ENCODE results near the gene SLC44A5.
"Not testable (repeated sequence)": the region's sequence is repeated elsewhere in the genome, so short reads cannot be mapped to it uniquely, and the experiment has no call there.

SLC44A5 gene

GRCh38 chr1:75373542-75374159, 237.3 kb downstream of the SLC44A5 start:
- no peak for DNase-seq (ENCODE audit: low read depth, low spot score)

DNA sequence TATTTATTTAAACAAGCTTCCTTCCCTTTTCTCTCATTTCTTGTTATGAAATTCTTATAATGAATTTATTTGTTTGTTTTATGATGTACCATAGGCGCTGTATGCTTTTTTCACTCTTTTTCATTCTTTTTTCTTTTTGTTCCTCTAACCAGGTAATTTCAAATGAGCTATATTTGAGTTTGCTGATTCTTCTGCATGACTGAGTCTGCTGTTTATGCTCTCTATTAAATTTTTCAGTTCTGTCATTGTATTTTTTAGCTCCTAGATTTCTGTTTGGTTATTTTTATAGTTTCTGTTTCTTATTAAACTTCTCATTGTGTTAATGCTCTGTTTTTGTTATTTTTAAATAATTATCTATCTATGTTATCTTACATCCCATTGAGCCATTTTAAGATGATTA, 244.3 kb downstream of the SLC44A5 start:
- DNase-seq (ENCODE audit: low read depth, low spot score) = no peak

GRCh38 chr1:75361260-75361659, 249.7 kb downstream of the SLC44A5 start:
- no peak for DNase-seq (ENCODE audit: low read depth, low spot score)

DNA sequence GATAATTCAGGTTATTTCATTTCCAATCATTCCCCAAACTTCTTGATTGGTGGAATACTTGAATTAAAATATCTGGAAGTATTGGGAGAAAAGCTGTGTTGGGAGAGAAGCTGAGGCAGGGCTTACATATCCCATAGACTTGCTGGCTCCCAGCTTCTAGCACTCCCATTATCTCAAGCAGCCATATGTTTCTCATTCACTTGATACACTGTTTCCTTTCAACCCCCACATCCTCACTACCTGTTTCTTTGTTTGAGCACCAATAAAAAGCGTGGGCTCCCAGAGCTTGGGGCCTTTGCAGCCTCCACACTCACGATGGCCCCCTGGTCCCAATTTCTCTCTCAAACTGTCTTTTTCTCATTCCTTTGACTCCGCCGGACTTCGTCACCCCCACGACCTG, 256.6 kb downstream of the SLC44A5 start:
- DNase-seq (ENCODE audit: low read depth, low spot score) = not testable (repeated sequence)

DNA sequence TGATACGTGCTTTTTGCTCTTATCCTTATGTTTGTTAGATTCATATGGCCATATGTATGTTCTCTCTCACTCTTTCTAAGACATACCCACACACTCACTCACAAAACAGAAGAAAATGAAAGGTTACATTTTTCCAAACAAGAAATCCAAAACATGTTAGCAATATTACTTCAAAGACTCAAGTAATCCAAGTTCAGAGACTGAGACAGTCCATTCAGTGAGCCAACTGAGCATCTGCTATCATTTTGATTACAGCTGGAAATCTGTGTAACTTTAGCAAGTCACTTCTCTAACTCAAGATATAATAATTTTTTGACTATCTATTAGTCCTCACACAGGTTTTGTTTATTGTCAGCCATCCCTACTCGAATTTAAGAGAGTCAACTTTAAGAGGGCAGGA, 257.9 kb downstream of the SLC44A5 start:
- DNase-seq (ENCODE audit: low read depth, low spot score) = no peak

DNA sequence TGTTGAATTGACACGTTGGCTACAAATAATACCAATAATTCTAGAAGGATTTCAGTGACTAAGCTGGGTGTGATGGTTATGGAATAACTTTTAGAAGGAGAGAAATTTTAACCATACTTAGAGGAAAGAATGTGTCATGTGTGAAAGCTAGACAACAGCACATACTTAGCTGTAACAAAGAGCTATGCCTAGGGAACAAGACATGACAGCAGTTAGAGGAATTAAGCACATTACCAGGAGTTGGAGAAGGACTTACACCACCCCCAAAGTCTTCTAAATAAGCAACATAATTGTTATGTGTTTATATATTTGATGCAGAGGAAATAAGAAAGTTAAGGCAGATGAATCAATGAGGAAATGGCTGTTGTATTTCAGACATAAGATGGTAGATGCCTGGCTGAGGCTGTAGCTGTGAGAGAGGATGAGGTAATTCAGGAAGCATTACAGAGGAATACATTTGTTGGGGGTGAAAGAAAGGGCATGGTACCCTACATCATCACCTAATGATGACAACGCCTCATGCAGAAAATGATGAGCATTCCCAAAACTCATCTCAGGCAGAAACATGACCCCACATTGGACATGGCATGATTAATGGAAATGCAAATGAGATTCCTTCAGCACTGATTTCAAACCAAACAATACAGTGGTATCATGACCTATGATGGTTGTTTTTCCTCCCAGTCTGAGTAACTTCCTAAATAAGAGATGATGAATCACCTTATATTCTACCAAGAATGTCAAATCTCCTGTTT, 265.2 kb downstream of the SLC44A5 start:
- DNase-seq (ENCODE audit: low read depth, low spot score) = no peak

- DNase-seq (ENCODE audit: low read depth, low spot score) = no peak
Observed at GRCh38 chr1:75342786-75343185, 268.1 kb downstream of the SLC44A5 start.

- no peak for DNase-seq (ENCODE audit: low read depth, low spot score)
Observed at GRCh38 chr1:75341537-75341936, 269.4 kb downstream of the SLC44A5 start.

DNA sequence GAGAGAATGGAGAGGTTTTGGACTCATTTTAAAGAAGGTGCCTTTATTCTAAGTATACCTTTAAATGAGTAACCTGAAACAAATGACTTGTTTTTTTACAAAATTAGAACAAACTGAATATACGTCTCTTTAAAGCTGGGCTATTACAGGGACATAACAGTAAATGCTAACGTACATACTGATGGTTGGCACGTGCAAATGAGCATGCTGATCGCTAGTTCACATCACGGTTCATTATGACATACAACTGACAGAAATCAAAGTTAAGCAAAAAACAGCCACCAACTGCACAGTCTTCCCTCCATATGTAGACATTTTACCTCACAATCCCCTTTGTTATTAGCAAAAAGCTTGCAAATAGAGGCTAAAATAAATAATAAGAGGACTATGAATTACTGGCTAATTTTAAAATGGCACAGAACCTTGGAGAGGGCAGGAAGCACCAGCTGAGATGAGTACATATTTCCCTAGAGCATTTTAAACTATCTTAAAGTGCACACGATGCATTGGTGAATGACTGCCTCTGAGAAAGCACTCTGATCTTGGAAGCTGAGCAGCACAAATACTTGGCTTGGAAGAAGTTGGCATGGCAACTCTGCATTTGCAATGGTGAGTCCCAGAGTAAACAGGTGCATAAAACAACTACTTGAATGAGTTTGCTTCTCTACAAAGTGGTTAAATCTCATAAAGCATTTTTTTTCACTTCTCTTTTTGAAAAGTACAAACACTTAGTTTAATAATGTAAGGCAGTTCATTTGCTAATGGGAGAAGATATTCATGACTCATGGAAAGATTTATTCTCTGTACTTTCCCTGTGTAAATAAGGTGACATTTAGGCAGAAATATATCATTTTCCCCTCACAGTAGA, 272.1 kb downstream of the SLC44A5 start:
- no peak for DNase-seq (ENCODE audit: low read depth, low spot score)

DNA sequence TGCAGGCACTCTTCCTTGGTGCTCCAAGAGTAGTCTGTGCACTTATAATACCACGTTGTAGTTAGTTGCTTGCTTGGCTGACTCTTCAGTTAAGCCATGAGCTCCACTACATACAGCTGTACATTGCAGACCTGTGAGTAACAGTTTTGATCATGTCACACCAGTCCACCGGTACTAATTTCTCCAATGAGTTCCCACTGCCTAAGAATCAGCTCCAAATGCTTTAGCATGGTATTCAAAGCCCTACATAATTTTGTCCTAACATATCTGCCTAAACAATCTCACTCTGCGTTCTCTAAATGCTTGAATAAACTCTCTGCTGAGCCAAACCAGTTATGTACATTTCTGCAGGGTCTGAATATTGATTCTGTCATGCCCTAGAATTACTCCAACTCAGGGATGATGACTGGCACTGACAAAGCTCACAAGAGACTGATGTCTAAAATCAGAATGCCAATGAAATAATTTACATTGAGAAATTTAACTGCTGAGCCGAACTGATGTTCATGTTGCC, 276.0 kb downstream of the SLC44A5 start:
- no peak for DNase-seq (ENCODE audit: low read depth, low spot score)

GRCh38 chr1:75330624-75331023, 280.3 kb downstream of the SLC44A5 start:
- DNase-seq (ENCODE audit: low read depth, low spot score) = no peak

GRCh38 chr1:75328691-75329090, 282.2 kb downstream of the SLC44A5 start:
- no peak for DNase-seq (ENCODE audit: low read depth, low spot score)

- no peak for DNase-seq (ENCODE audit: low read depth, low spot score)
Observed at GRCh38 chr1:75327395-75327794, 283.5 kb downstream of the SLC44A5 start.

- no peak for DNase-seq (ENCODE audit: low read depth, low spot score)
Observed at GRCh38 chr1:75317976-75318375, 292.9 kb downstream of the SLC44A5 start.

DNA sequence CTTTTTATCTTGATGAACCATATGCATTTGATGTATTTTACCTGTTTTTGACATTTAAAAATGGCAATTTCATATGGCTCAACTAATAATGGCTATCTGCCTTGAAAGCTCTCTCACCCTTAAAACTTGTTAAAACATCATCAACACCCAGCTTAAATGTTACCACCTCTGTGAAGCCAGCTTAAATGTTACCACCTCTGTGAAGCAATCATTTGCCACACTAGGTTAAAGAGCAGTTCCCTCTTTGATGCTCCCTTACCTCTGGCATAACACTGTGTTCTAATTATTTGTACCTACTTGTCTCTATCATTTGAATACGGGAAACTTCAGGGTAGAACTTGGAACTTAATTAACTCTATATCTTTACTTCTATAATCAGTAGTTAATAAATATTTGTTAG, 294.7 kb downstream of the SLC44A5 start:
- DNase-seq (ENCODE audit: low read depth, low spot score) = no peak

GRCh38 chr1:75312620-75313019, 298.3 kb downstream of the SLC44A5 start:
- no peak for DNase-seq (ENCODE audit: low read depth, low spot score)

DNA sequence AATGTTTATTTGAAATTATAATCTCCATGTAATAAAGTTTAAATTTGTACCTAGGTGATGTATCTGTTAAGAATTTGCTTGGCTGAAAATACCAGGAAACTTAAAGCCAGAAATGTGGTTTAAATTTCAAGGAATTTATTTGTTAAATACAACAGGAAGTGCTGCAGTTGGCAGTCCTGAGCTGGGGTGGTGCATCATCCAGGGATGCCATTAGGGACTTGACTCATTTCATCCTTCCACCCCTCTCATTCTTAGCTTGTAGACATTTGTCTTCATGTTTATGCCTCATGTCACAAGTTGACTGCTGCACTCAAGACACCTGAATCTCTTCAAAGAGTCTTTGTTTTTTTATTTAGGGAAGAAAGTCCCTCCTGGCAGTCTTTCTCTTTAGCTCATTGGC, 300.8 kb downstream of the SLC44A5 start:
- no peak for DNase-seq (ENCODE audit: low read depth, low spot score)

DNA sequence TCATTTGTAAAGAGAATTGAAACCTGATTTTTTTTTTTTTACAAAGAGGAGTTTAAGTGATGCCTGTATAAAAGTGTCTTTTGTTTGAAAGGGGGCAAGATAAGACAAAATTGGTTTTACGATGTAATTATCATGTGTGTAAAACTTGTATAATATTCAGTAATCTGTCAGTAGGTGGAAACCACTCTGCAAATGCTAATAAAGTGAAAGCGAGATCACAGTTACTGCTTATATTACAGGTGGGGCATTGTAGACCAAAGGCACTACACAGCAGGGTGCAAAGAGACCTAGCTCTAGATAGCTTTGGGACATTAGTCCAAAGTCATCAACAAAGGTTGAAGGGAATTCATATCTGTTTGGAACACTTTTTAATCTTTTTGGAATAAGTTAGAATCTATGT, 302.5 kb downstream of the SLC44A5 start:
- DNase-seq (ENCODE audit: low read depth, low spot score) = no peak

DNA sequence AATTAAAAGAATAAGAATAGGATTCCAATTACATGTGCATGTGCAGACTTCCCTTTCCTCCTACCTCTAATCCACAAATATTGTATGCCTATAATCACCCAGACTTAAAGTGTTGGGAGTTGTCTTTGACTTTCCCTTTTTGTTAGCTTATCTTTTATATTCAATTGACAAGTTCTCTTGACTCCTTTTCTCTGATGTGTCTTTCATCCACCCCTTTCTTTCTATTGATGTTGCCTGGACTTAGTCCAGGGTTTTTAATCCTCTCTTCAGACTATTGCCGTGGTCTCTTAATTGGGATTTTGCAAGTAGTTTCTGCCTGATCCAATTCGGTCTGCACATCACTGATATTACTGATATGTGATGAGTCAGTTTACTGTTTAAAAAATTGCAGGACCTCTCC, 305.9 kb downstream of the SLC44A5 start:
- DNase-seq (ENCODE audit: low read depth, low spot score) = no peak

GRCh38 chr1:75293270-75293669, 317.6 kb downstream of the SLC44A5 start:
- DNase-seq (ENCODE audit: low read depth, low spot score) = no peak

GRCh38 chr1:75292013-75292412, 318.9 kb downstream of the SLC44A5 start:
- no peak for DNase-seq (ENCODE audit: low read depth, low spot score)

DNA sequence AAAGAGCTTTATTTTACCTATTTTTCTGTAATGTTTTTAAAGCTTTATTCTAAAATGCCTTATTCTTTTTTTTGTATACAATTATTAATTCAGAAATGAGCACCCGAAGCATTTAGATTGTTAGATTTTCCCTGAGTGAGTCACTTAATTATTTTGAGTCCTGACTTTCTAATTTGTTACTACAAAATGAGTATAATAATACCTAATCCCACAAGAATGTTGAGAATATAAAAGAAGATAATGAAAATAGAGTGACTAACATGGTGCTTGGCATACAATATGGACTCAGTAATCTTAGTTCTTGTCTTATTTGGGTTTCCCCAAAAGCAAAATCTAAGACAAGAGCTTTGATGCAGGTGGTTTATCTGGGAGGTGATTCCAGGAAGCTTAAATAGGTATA, 334.5 kb downstream of the SLC44A5 start:
- no peak for DNase-seq (ENCODE audit: low read depth, low spot score)

Data from activated naive CD8-positive, alpha-beta T cell treated with anti-CD3 and anti-CD28 coated beads, Interleukin-2, amount 50 U/mL, for 16 hours (primary cell).